Endothelial cell of umbilical vein (primary cell): Measurements from ENCODE around the gene CNTRL.
"Not testable (repeated sequence)": the region's sequence is repeated elsewhere in the genome, so short reads cannot be mapped to it uniquely, and the experiment has no call there.

Source experiments
- EZH2 ChIP-seq: IDR thresholded peaks from 2 replicates; pipeline ENCODE4 v1.6.1; 2012; ENCODE audit warnings: borderline replicate concordance, low read depth, mild to moderate bottlenecking, moderate library complexity, low read length, inconsistent platforms; ENCODE audit not compliant: severe bottlenecking
- POLR2A ChIP-seq: IDR thresholded peaks from 2 replicates; pipeline ENCODE4 v1.6.1; 2012; ENCODE audit warnings: low read depth, mild to moderate bottlenecking, control low read depth, low read length
- POLR2AphosphoS5 ChIP-seq: IDR thresholded peaks from 2 replicates; pipeline ENCODE4 v1.6.1; 2012; ENCODE audit warnings: low read depth, mild to moderate bottlenecking, control low read depth, low read length, moderate library complexity; ENCODE audit not compliant: insufficient read depth
- TF ChIP-seq, protein P1 (sequence below), 2 donors: IDR thresholded peaks; 1 replicate in 1 of 2; 2 replicates in 1 of 2; pipeline ENCODE4 v1.5.1; 2011; ENCODE audit warnings: low read length in 2 of 2, mild to moderate bottlenecking in 2 of 2, moderate library complexity in 2 of 2, control low read depth in 1 of 2, inconsistent platforms in 1 of 2, low read depth in 1 of 2; ENCODE audit not compliant: insufficient read depth in 1 of 2; ENCODE audit errors: extremely low read depth in 1 of 2

GRCh38 chr9:121179373-121179721 is 104.6 kb downstream of the CNTRL start:
- TF ChIP-seq, protein P1, sequence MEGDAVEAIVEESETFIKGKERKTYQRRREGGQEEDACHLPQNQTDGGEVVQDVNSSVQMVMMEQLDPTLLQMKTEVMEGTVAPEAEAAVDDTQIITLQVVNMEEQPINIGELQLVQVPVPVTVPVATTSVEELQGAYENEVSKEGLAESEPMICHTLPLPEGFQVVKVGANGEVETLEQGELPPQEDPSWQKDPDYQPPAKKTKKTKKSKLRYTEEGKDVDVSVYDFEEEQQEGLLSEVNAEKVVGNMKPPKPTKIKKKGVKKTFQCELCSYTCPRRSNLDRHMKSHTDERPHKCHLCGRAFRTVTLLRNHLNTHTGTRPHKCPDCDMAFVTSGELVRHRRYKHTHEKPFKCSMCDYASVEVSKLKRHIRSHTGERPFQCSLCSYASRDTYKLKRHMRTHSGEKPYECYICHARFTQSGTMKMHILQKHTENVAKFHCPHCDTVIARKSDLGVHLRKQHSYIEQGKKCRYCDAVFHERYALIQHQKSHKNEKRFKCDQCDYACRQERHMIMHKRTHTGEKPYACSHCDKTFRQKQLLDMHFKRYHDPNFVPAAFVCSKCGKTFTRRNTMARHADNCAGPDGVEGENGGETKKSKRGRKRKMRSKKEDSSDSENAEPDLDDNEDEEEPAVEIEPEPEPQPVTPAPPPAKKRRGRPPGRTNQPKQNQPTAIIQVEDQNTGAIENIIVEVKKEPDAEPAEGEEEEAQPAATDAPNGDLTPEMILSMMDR (IDR thresholded peaks at IDR 0.05; ENCODE audit: extremely low read depth in 1 of 2, insufficient read depth in 1 of 2, low read depth in 1 of 2, low read length in 2 of 2), result not testable (repeated sequence)
- not testable (repeated sequence) for TF ChIP-seq POLR2A, POLR2AphosphoS5, EZH2
